Cardiac fibroblast (primary cell): ENCODE results near the gene PIP5K1B.

Experiments
- DNase-seq, 2 donors: peaks; one replicate each; pipeline versions ENCODE4 v3.0.0 to v3.0.0-alpha.2; 2010; ENCODE audit warnings: low read depth in 2 of 2
- H3K4me3 ChIP-seq, 2 donors: replicated peaks in 1 of 2; 1 replicate in 1 of 2; 2 replicates in 1 of 2; pipeline ENCODE4 v1.5.1; 2011; ENCODE audit warnings: low read depth in 2 of 2, low read length in 2 of 2, mild to moderate bottlenecking in 2 of 2, moderate library complexity in 1 of 2
- CTCF ChIP-seq: IDR thresholded peaks from one replicate; pipeline ENCODE4 v1.5.1; 2011; ENCODE audit warnings: low read depth, mild to moderate bottlenecking, low read length, inconsistent platforms

PIP5K1B gene

GRCh38 chr9:68721666-68722330 lies 16.8 kb downstream of the PIP5K1B start:
- no peak for TF ChIP-seq CTCF
- no peak for DNase-seq
- no peak overlapping the region for H3K4me3 ChIP-seq

- TF ChIP-seq CTCF: no peak
Observed at GRCh38 chr9:68725070-68725469, 20.0 kb downstream of the PIP5K1B start.

GRCh38 chr9:68726489-68726888 lies 21.4 kb downstream of the PIP5K1B start:
- no peak for TF ChIP-seq CTCF
- no peak for DNase-seq
- no peak overlapping the region for H3K4me3 ChIP-seq

More at GRCh38 chr9:68725070-68725469, 20.0 kb downstream of the PIP5K1B start:
- no peak overlapping the region for H3K4me3 ChIP-seq
- no peak for DNase-seq

- DNase-seq: no peak
- TF ChIP-seq CTCF: no peak
Observed at GRCh38 chr9:68727636-68728035, 22.6 kb downstream of the PIP5K1B start.

GRCh38 chr9:68728731-68729130 lies 23.7 kb downstream of the PIP5K1B start:
- H3K4me3 ChIP-seq: no peak overlapping the region
- no peak for TF ChIP-seq CTCF
- DNase-seq: no peak

More at GRCh38 chr9:68727636-68728035, 22.6 kb downstream of the PIP5K1B start:
- no peak overlapping the region for H3K4me3 ChIP-seq

GRCh38 chr9:68730570-68731235 lies 25.7 kb downstream of the PIP5K1B start:
- no peak for TF ChIP-seq CTCF
- DNase-seq: no peak
- H3K4me3 ChIP-seq: no peak overlapping the region

GRCh38 chr9:68731857-68732256 lies 26.8 kb downstream of the PIP5K1B start:
- DNase-seq: no peak
- H3K4me3 ChIP-seq: no peak overlapping the region
- TF ChIP-seq CTCF: no peak
